OCI-LY7 (cell line): ENCODE measurements around the gene CSTPP1.

Experiments used
- EZH2phosphoT487 ChIP-seq: fragments of 200-600 bp; sonication (generic); IDR thresholded peaks from 2 replicates; pipeline ENCODE4 v1.6.1; 2018; ENCODE audit warnings: low read depth, borderline replicate concordance, mild to moderate bottlenecking, mixed run types, antibody characterized with exemption, low read length, moderate library complexity, mixed read lengths
- TF ChIP-seq, protein P1 (sequence below): fragments of 200-600 bp; sonication (generic); conservative IDR thresholded peaks from 2 replicates; pipeline ENCODE4 v1.5.1; 2014; ENCODE audit warnings: mild to moderate bottlenecking, antibody characterized with exemption, low read length, moderate library complexity, mixed read lengths

- TF ChIP-seq, protein P1, sequence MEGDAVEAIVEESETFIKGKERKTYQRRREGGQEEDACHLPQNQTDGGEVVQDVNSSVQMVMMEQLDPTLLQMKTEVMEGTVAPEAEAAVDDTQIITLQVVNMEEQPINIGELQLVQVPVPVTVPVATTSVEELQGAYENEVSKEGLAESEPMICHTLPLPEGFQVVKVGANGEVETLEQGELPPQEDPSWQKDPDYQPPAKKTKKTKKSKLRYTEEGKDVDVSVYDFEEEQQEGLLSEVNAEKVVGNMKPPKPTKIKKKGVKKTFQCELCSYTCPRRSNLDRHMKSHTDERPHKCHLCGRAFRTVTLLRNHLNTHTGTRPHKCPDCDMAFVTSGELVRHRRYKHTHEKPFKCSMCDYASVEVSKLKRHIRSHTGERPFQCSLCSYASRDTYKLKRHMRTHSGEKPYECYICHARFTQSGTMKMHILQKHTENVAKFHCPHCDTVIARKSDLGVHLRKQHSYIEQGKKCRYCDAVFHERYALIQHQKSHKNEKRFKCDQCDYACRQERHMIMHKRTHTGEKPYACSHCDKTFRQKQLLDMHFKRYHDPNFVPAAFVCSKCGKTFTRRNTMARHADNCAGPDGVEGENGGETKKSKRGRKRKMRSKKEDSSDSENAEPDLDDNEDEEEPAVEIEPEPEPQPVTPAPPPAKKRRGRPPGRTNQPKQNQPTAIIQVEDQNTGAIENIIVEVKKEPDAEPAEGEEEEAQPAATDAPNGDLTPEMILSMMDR, result no peak
- TF ChIP-seq EZH2phosphoT487, result no peak
These were observed 23.1 kb upstream of the CSTPP1 start for GRCh38 chr11:46913484-46913883.
